Effector memory CD8-positive, alpha-beta T cell (primary cell): Measurements from ENCODE around the gene LIMK2.
A peak's percentile ranks its signal among the peaks of the same experiment; 100 is the strongest.

Source experiments
- ATAC-seq: fragments of 150-1000 bp; cut with Tn5 transposase; replicated peaks from 2 replicates; pipeline ENCODE4 v1.10.0; 2021; ENCODE audit warnings: mild to moderate bottlenecking, moderate library complexity
- DNase-seq, 3 experiments: peaks; one replicate each; pipeline ENCODE4 v3.0.0; 2021
- H3K27ac Mint-ChIP-seq, 2 donors: one replicate each; pipeline ENCODE4 v1.8.0; 2022; ENCODE audit warnings: mild to moderate bottlenecking in 2 of 2, mixed read lengths in 2 of 2, moderate library complexity in 2 of 2
- H3K27me3 Mint-ChIP-seq, 2 donors: one replicate each; pipeline ENCODE4 v1.8.0; 2022; ENCODE audit warnings: mixed read lengths in 2 of 2
- H3K36me3 Mint-ChIP-seq: one replicate; pipeline ENCODE4 v1.8.0; 2022; ENCODE audit warnings: mild to moderate bottlenecking, moderate library complexity, mixed read lengths; ENCODE audit not compliant: insufficient read depth
- H3K4me1 Mint-ChIP-seq, 2 donors: one replicate each; pipeline ENCODE4 v1.8.0; 2022; ENCODE audit warnings: low read depth in 2 of 2, mixed read lengths in 2 of 2
- H3K4me3 Mint-ChIP-seq, 2 donors: one replicate each; pipeline ENCODE4 v1.8.0; 2022; ENCODE audit warnings: mild to moderate bottlenecking in 2 of 2, mixed read lengths in 2 of 2, moderate library complexity in 2 of 2
- H3K9me3 Mint-ChIP-seq, 2 donors: one replicate each; pipeline ENCODE4 v1.8.0; 2022; ENCODE audit warnings: mixed read lengths in 2 of 2

LIMK2 gene

DNA sequence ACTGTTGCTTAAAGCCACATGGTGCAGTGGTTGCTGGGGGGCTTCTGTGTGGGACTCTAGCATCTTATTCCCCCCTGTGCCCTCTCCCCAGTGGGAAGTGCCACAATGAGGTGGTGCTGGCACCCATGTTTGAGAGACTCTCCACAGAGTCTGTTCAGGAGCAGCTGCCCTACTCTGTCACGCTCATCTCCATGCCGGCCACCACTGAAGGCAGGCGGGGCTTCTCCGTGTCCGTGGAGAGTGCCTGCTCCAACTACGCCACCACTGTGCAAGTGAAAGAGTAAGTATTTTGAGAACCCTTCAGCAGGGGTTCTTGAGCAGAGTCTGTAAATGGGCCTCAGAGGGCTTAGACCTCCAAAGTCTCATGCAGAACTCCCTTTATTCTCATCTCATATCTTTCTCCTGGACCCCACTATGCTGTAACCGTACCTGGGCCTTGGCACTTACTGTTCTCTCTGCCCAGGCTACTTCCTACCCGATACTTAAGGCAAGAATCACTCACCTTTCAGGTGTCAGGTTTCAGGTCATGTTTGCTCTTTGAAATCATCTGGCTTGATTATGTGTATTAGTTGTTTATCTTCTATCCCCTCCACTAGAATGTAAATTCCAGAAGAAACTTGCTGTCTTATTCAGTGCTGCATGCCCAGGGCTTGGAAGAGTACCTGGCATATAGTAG lies 47.8 kb downstream of the LIMK2 start:
- ATAC-seq, result no peak
- DNase-seq, result no peak
- Mint-ChIP-seq H3K9me3 (no peaks in the 10 kb centered on the region), H3K4me1 (peaks cover 2 to 8% of the 10 kb centered on the region in 2 donors), H3K4me3 (no peak overlapping the region), H3K27me3 (no peaks in the 10 kb centered on the region), H3K27ac (peak overlapping the region in 1 of 2 donors; percentile 74), H3K36me3 (peaks cover 30% of the 10 kb centered on the region)

DNA sequence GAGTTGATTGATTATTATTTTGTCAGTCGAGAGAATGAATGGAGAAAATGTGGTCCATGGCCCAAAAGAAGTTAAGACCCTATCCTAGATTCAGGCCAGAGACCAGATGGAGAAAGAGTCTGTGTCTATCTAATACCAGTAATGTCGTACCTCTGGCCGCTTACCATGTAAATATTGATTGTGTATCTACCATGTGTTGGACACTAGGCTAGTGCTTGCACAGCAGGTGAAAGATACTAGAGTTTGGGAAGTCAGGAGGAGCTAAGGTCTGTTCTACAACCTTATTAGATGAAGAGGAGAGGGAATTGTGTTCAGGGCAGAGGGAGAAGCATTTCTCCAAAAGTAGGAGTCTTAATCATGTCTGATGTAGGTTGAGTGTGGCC lies 48.4 kb downstream of the LIMK2 start:
- Mint-ChIP-seq H3K27me3 (no peaks in the 10 kb centered on the region), H3K36me3 (peaks cover 30% of the 10 kb centered on the region), H3K27ac (peak overlapping the region in 1 of 2 donors; percentile 74), H3K4me3 (no peak overlapping the region), H3K4me1 (peaks cover 0 to 7% of the 10 kb centered on the region in 2 donors), H3K9me3 (no peaks in the 10 kb centered on the region)
- no peak for DNase-seq
- ATAC-seq, result no peak

DNA sequence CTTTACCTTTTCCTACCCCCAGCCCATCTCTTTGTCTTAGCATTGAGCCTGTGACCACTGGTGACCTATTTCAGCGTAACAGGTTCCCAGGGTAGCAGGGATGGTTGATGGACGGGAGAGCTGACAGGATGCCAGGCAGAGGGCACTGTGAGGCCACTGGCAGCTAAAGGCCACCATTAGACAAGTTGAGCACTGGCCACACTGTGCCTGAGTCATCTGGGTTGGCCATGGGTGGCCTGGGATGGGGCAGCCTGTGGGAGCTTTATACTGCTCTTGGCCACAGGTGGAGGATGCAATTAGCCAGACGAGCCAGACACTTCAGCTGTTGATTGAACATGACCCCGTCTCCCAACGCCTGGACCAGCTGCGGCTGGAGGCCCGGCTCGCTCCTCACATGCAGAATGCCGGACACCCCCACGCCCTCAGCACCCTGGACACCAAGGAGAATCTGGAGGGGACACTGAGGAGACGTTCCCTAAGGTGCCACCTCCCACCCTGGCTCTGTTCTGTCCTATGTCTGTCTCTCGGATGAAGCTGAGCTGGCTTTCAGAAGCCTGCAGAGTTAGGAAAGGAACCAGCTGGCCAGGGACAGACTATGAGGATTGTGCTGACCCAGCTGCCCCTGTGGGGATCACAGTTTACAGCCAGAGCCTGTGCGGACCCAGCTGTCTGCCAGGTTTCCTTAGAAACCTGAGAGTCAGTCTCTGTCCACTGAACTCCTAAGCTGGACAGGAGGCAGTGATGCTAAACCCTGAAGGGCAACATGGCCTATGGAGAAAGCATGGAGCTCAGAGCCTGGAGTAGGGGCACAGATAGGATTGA lies 50.4 kb downstream of the LIMK2 start:
- Mint-ChIP-seq H3K36me3 (peaks cover 34% of the 10 kb centered on the region), H3K9me3 (no peaks in the 10 kb centered on the region), H3K27me3 (no peaks in the 10 kb centered on the region), H3K27ac (no peak overlapping the region), H3K4me3 (no peak overlapping the region), H3K4me1 (peaks cover 0 to 4% of the 10 kb centered on the region in 2 donors)
- no peak for ATAC-seq
- no peak for DNase-seq

DNA sequence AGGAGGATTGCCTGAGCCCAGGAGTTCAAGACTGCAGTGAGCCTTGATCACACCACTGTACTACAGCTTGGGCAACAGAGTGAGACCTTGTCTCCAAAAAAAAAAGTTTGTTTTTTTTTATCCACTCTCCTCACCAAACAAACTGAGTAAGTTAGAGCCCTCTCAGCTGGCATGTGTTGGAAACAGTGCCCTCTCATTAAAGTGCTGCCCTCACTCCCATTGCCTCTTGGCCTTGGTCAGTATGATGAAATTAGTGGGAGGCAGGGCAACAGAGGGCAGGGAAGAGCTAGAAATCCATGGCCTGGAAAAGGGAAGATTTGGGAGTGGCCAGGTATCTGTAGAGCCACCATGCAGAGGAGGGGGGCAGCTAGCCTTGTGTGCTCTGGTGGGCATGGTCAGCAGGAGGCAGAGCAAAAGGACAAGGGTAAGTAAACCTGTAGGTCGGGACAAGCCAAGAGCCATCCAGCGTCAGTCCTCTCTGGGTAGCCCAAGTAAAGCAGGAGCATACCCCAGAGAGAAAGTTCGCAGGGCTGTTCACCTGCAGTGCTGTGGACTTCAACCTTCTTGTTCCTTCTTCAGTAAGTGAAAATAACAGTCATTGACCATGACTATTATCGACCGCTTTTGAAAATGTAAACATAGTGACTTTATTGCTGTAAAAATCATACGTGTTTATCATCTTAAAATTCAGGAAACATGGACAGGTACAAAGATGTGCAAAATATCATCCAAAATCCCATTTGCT lies 52.0 kb downstream of the LIMK2 start:
- Mint-ChIP-seq H3K4me1 (peaks cover 0 to 4% of the 10 kb centered on the region in 2 donors), H3K4me3 (no peak overlapping the region), H3K36me3 (peaks cover 35% of the 10 kb centered on the region), H3K27ac (peak overlapping the region in 1 of 2 donors; percentile 26), H3K27me3 (no peaks in the 10 kb centered on the region), H3K9me3 (no peaks in the 10 kb centered on the region)
- no peak for ATAC-seq
- DNase-seq, result no peak

DNA sequence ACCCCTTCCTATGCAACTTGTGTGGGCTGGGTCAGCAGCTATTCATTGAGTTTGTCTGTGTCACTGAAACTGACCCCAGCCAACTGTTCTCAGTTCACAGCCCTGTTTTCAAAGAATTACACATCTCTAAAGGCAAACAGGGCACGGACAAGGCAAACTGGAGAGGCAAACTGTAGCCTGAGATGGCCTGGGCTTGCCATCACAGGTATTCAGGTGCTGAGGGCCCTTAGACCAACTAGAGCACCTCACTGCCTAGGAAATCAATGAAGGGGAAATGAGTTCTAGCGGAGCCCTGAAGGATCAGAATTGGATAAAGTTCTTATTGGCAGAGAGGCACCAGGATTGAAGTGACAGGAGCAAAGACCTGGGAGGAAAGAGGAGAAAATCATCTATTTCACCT lies 56.2 kb downstream of the LIMK2 start:
- H3K9me3 Mint-ChIP-seq, result no peaks in the 10 kb centered on the region
- no peak for DNase-seq
- peaks cover 0 to 3% of the 10 kb centered on the region in 2 donors for H3K4me1 Mint-ChIP-seq
- H3K27me3 Mint-ChIP-seq, result no peaks in the 10 kb centered on the region
- H3K4me3 Mint-ChIP-seq, result no peak overlapping the region
- H3K36me3 Mint-ChIP-seq, result peaks cover 20% of the 10 kb centered on the region
- ATAC-seq, result no peak
- H3K27ac Mint-ChIP-seq, result peak overlapping the region; percentile 60 to 80

DNA sequence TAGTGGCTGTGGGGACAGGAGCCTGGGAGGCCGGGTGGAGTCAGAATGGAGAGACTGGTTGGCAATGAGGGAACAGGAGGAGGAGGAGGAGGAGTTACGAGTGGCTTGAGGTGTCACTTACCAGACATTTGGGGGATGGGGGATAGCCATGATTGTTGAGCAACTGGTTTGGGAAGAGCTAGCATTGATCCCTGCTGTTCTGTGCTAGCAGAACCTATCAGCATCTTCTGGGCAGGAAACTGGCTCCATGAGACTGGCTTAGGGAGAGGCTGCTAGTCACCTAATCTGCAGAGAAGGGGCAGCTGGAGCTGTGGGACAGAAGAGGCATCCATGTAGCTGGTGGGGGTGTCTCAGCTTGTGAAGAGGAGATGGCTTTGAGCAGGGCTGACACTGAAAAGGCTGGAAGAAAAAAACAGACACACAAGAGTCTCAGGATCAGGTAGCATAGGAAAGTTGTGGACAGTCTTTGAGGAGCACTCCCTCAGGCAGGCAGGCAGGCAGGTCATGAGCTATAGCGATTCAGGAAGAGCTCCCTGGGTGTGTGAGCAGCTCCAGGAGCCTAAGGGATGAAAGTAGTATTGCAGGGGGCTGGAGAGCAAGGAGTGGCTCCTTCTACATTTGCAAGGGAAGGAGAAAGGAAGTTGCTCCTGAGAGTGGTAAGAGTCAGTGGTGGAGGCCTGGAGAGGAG lies 57.9 kb downstream of the LIMK2 start:
- Mint-ChIP-seq H3K27me3 (no peaks in the 10 kb centered on the region), H3K4me3 (no peak overlapping the region), H3K9me3 (no peaks in the 10 kb centered on the region), H3K36me3 (peaks cover 18% of the 10 kb centered on the region), H3K27ac (peak overlapping the region; percentile 29 to 85), H3K4me1 (peaks cover 0 to 3% of the 10 kb centered on the region in 2 donors)
- ATAC-seq (no peak), DNase-seq (no peak)

DNA sequence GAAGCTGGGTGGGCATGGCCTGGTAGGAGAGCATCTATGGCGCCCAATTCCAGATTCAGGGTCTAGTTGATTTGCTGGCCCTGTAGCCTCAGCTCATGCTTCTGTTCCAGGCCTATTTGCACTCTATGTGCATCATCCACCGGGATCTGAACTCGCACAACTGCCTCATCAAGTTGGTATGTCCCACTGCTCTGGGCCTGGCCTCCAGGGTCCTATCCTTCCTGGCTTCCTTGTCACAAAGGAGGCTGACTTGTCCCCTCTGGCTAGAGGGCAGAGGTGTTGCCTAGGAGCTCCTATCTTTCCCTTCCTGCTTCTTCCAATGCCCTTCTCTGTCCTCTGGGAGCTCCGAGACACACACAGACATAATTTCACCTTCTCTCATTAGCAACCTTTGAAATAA lies 58.9 kb downstream of the LIMK2 start:
- peak overlapping the region; percentile 44 to 85 for H3K27ac Mint-ChIP-seq
- H3K27me3 Mint-ChIP-seq, result no peaks in the 10 kb centered on the region
- ATAC-seq (no peak), DNase-seq (no peak)
- no peaks in the 10 kb centered on the region for H3K9me3 Mint-ChIP-seq
- peaks cover 0 to 3% of the 10 kb centered on the region in 2 donors for H3K4me1 Mint-ChIP-seq
- no peak overlapping the region for H3K4me3 Mint-ChIP-seq
- peaks cover 28% of the 10 kb centered on the region for H3K36me3 Mint-ChIP-seq

DNA sequence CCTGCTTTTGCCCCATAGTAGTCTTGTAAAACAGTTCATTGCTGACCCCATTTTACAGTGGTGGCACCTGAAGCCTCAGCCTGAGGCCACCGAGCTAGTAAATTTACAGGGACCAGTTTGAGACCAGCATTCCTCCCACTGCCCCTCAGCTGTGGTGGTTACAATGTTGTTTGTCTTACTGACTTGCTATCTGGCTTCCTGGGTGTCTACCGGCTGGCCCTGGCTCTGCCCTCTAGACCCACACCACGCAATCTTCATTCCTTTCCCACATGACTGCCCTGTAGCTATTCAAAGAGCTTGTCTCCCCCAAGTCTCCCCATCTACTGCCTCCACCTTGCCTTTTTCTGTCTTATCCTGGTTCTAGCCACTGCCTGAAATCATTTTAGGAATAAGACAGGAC lies 59.4 kb downstream of the LIMK2 start:
- ATAC-seq (no peak), DNase-seq (no peak)
- Mint-ChIP-seq H3K27ac (peak overlapping the region; percentile 44 to 85), H3K27me3 (no peaks in the 10 kb centered on the region), H3K4me3 (no peak overlapping the region), H3K9me3 (no peaks in the 10 kb centered on the region), H3K36me3 (peaks cover 31% of the 10 kb centered on the region), H3K4me1 (peaks cover 0 to 3% of the 10 kb centered on the region in 2 donors)

DNA sequence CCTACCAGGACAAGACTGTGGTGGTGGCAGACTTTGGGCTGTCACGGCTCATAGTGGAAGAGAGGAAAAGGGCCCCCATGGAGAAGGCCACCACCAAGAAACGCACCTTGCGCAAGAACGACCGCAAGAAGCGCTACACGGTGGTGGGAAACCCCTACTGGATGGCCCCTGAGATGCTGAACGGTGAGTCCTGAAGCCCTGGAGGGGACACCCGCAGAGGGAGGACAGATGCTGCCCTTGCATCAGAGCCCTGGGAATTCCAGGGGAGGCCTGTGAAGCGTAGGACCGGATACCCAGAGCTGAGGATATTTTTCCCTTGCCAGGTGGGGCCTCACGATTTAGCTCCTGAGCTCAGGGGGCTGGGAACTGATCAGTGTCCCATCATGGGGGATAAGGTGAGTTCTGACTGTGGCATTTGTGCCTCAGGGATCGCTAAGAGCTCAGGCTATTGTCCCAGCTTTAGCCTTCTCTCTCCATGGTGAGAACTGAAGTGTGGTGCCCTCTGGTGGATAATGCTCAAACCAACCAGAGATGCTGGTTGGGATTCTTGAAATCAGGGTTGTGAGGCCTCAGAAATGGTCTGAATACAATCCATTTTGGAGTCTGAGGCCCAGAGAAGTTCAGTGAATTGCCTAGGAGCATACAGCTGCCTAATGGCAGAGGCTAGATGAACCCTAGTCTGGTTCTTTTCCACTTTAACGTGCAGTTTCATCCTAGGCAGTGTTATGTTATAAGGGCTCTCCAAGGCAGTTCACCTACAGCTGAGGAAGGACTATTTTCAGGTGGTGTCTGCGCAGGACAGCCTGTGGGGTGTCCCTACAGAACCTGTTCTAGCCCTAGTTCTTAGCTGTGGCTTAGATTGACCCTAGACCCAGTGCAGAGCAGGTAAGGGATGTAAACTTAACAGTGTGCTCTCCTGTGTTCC lies 60.7 kb downstream of the LIMK2 start:
- no peaks in the 10 kb centered on the region for H3K27me3 Mint-ChIP-seq
- no peaks in the 10 kb centered on the region for H3K9me3 Mint-ChIP-seq
- peak; percentile 73 for ATAC-seq
- H3K36me3 Mint-ChIP-seq, result peaks cover 35% of the 10 kb centered on the region
- H3K4me1 Mint-ChIP-seq, result peaks cover 0 to 3% of the 10 kb centered on the region in 2 donors
- DNase-seq, result peak; percentile 41 to 54 (median 44)
- H3K4me3 Mint-ChIP-seq, result no peak overlapping the region
- H3K27ac Mint-ChIP-seq, result peak overlapping the region in 1 of 2 donors; percentile 44

DNA sequence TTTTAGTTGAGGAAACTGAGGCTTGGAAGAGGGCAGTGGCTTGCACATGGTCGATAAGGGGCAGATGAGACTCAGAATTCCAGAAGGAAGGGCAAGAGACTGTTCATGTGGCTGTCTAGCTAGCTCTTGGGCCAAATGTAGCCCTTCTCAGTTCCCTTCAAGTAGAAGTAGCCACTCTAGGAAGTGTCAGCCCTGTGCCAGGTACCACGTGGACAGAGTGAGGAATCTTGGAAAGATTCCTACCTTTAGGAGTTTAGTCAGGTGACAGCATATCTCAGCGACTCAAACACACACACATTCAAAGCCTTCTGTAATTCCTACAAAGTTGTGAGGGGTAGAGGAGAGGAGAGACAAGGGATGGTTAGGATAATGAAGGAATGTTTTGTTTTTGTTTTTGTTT lies 61.9 kb downstream of the LIMK2 start:
- Mint-ChIP-seq H3K27me3 (no peaks in the 10 kb centered on the region), H3K36me3 (peaks cover 46% of the 10 kb centered on the region), H3K9me3 (no peaks in the 10 kb centered on the region), H3K4me1 (peaks cover 6 to 13% of the 10 kb centered on the region in 2 donors), H3K27ac (peak overlapping the region in 1 of 2 donors; percentile 65), H3K4me3 (no peak overlapping the region)
- ATAC-seq, result no peak
- no peak for DNase-seq

DNA sequence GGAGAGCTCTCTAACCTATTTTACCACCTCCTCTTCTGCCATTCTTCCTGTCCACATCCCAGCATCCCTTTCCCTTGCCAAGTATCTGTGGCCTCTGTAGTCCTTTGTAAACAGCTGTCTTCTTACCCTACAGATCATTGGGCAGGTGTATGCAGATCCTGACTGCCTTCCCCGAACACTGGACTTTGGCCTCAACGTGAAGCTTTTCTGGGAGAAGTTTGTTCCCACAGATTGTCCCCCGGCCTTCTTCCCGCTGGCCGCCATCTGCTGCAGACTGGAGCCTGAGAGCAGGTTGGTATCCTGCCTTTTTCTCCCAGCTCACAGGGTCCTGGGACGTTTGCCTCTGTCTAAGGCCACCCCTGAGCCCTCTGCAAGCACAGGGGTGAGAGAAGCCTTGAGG lies 62.9 kb downstream of the LIMK2 start:
- Mint-ChIP-seq H3K9me3 (no peaks in the 10 kb centered on the region), H3K27ac (peak overlapping the region; percentile 65 to 68), H3K36me3 (peaks cover 54% of the 10 kb centered on the region), H3K4me1 (peaks cover 14 to 23% of the 10 kb centered on the region in 2 donors), H3K27me3 (no peaks in the 10 kb centered on the region), H3K4me3 (no peak overlapping the region)
- DNase-seq (no peak), ATAC-seq (no peak)

DNA sequence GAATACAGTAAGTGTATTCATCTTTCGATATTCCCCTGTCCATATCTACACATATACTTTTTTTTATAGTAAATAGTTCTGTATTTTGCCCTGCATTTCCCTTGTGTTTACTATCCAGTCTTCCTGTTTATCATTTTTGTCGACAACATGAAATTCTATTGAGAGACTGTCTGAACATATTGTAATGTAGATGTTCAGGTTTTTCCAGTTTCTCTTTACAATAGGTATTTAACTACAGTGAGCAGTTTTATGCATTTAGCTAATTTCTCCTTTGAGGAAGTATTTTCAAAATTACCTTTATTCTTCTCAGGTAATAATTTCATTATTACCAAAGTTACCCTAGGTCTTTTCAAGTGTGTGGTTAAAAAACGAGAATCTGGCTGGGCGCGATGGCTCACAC lies 63.5 kb downstream of the LIMK2 start:
- Mint-ChIP-seq H3K4me1 (peaks cover 20 to 27% of the 10 kb centered on the region in 2 donors), H3K36me3 (peaks cover 57% of the 10 kb centered on the region), H3K27ac (peak overlapping the region in 1 of 2 donors; percentile 65), H3K27me3 (no peaks in the 10 kb centered on the region), H3K4me3 (no peak overlapping the region), H3K9me3 (no peaks in the 10 kb centered on the region)
- no peak for ATAC-seq
- DNase-seq, result no peak
